Dendritic cell treated with granulocyte-macrophage colony-stimulating factor and Interleukin-4, amounts not matched to agents 40 ng/mL and 50 ng/mL, for 4 days (primary cell): Measurements from ENCODE around the gene SCN4A.
"Not testable (repeated sequence)": the region's sequence is repeated elsewhere in the genome, so short reads cannot be mapped to it uniquely, and the experiment has no call there.

Experiments
- H3K27ac Mint-ChIP-seq: one replicate; pipeline ENCODE4 v1.8.0; 2022; ENCODE audit warnings: mild to moderate bottlenecking, mixed read lengths
- H3K27me3 Mint-ChIP-seq: one replicate; pipeline ENCODE4 v1.8.0; 2022; ENCODE audit warnings: mild to moderate bottlenecking, mixed read lengths
- H3K36me3 Mint-ChIP-seq: one replicate; pipeline ENCODE4 v1.8.0; 2022; ENCODE audit warnings: low read depth, mixed read lengths
- H3K4me1 Mint-ChIP-seq: one replicate; pipeline ENCODE4 v1.8.0; 2022; ENCODE audit warnings: low read depth, mixed read lengths
- H3K4me3 Mint-ChIP-seq: one replicate; pipeline ENCODE4 v1.8.0; 2022; ENCODE audit warnings: mild to moderate bottlenecking, moderate library complexity, mixed read lengths
- H3K9me3 Mint-ChIP-seq: one replicate; pipeline ENCODE4 v1.8.0; 2022; ENCODE audit warnings: mixed read lengths
- intact Hi-C: fragments of 100-400 bp; cut with micrococcal nuclease; formaldehyde crosslinking; loops from one replicate; pipeline ENCODE4 v1.15.0; 2022

Gene SCN4A

DNA sequence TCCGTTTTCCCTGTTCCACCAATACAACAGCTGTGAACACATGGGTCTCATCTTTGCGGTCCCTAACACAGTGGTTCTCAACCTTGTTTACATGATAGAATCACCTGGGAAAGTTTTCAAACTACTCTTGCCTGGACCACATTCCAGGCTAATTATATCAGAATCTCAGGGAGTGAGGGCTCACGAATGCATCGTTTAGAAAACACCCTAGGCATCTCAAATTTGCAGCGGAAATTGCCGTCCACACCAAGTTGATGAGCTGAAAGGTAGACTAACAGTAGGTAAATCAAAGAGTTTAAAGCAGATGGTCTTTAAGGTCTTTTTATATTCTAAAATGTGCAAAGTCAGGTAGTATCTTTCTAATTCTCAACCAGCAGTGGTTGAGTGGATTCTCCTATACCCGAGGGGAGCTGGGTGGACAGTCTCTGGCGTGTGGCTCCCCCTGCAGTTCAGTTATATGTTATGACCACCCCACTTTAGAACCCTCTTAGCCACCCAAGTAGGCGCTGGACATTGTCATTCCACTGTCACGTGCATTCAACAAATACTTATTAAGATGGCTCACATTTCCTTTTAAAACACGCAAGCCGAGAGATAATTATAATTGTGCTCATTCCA, 65.4 kb downstream of the SCN4A start:
- H3K27me3 Mint-ChIP-seq, H3K36me3 Mint-ChIP-seq, H3K9me3 Mint-ChIP-seq, intact Hi-C loops, H3K4me1 Mint-ChIP-seq, H3K27ac Mint-ChIP-seq, H3K4me3 Mint-ChIP-seq: not testable (repeated sequence)

DNA sequence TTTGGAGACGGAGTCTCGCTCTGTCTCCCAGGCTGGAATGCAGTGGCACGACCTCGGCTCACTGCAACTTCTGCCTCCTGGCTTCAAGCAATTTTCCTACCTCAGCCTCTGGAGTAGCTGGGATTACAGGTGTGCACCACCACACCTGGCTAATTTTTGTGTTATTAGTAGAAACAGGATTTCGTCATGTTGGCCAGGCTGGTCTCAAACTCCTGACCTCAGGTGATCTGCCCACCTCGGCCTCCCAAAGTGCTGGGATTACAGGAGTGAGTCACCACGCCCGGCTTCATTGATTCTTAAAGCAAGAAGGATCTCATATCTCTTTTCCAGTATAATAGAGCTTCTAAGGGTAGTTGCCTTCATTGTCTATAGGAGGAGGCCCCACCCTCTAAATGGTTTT, 67.9 kb downstream of the SCN4A start:
- intact Hi-C loops, H3K36me3 Mint-ChIP-seq, H3K27ac Mint-ChIP-seq, H3K9me3 Mint-ChIP-seq, H3K4me3 Mint-ChIP-seq, H3K4me1 Mint-ChIP-seq: not testable (repeated sequence)
- peaks cover 10% of the 10 kb centered on the region for H3K27me3 Mint-ChIP-seq

DNA sequence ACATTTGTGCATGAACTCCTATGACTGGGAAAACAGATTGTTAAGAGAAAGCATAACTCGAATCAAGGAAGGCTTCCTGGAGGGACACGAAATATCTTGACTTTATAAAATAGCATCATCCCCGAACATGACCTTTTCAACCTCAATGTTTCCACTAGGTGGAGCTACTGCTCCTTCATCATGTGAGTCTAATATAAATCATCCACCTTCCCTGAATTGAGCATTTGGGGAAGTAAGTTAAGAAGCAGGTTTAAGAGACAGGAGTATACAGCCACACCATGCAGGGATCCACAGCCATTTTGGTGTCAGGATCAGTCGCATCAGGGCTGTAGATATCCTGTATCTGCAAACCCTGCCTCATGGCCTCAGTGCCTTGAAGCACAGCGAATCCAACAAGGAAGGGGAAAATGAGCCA, 68.9 kb downstream of the SCN4A start:
- H3K9me3 Mint-ChIP-seq, H3K4me1 Mint-ChIP-seq, H3K27ac Mint-ChIP-seq, H3K36me3 Mint-ChIP-seq, H3K4me3 Mint-ChIP-seq, intact Hi-C loops: not testable (repeated sequence)
- peaks cover 12% of the 10 kb centered on the region for H3K27me3 Mint-ChIP-seq

DNA sequence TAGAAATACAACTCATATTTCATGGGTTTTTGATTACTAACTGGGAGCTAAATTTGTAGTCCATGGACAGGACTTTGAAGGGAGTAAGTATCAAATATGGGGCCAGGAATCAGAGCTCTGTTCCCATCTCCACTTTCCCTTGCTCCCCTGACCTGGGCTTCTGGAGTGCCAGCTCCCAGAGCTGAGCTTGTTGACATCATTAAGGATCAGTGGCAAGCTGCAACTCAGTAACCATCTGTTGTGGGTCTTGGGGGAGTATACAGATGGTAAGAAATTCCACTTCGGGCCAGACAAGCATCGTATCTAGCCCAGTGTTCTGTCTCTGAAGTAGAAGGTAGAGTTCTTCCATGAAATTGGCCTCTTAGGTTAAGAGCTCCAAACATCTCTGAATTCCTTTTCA, 70.7 kb downstream of the SCN4A start:
- H3K4me1 Mint-ChIP-seq, H3K27ac Mint-ChIP-seq, H3K9me3 Mint-ChIP-seq, H3K36me3 Mint-ChIP-seq, intact Hi-C loops, H3K4me3 Mint-ChIP-seq: not testable (repeated sequence)
- H3K27me3 Mint-ChIP-seq, result peaks cover 12% of the 10 kb centered on the region

DNA sequence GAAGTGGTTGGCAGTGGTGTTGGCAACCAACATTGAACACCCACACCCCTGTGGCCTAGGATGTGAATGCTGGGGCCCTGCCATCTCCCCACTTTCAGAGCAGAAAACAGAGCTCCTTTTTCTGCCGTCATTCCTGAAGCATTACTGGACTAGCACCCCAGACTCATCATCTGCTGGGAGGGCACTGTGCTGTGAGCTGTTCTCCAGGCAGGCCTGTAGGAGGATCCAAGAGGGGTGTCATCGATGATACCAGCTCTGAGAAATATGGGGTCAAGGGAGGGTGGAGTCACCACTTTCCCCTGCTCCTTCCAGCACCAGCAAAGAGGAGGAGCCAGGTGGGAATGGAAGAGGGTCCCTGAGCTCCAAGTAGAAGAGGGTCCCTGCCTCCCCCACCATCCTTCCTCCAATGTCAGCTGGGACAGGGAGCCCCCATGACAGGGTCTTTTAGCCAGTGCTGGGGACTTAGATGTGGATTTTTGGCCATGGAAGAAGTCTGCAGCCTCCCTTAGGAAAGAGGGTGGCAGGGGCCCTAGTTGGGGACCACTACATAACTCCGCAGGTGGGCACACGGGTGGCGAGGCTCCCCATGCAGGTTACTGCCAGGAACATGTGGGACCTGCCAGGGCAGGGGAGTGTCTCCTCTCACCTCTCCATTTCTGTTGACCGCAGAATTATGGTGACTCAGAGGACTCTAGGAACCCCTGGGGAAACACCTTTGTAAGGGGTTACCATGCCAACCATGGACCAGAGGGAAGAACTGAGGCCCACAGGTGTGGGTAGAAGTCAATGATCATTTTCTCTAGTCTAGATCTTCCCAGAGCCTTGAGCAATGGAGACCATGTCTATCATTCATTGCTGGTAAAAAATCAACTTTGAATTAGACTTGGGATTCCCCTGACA, 73.6 kb downstream of the SCN4A start:
- H3K27me3 Mint-ChIP-seq, result peaks cover 18% of the 10 kb centered on the region
- H3K36me3 Mint-ChIP-seq, H3K9me3 Mint-ChIP-seq, H3K4me1 Mint-ChIP-seq, intact Hi-C loops, H3K27ac Mint-ChIP-seq, H3K4me3 Mint-ChIP-seq: not testable (repeated sequence)

DNA sequence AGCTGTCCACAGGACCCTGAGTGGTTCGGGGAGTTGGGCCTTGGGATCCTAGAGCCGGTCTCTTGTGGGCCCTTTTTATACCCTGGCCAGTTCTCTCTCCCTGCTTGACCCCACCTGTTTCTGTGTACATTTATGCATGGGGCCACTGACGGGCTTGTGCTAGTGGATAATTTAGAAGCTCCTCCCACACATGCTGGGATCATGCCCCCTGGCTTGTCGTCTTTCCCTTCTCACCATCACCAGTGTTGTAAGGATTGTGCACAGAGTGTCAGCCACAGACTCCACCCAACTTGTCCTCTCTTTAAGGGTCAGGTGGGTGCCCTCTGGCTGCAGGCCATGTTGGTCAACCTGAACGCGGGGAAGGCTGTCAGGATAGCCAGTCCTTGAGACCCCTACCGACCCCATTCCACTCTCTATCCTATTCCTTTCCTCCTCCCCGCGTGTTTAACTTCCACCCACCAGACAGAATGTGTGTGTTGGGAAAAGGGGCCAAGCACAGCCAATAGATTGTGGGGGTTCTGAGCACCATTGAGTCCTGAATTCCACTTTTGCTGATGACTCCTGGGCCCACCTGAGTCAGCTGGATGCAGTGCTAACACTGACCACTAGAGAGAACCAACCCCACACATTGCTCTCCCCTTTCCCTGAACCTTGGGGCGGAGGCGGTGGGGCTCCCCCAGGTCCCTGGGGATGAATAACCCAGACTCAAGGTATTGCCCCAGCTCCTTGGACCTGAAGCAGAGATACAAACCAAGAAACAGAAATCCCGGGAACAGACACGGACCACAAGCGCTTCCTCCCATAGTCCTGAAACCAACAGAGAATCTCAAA, 76.0 kb downstream of the SCN4A start, which contains the start of gene CSH1:
Gene CSH1 (minus strand): TSS at position 51 of the 831 bp plus-strand sequence. CDS start 63 bp downstream, outside the sequence.
- H3K4me1 Mint-ChIP-seq, H3K36me3 Mint-ChIP-seq, H3K4me3 Mint-ChIP-seq, H3K9me3 Mint-ChIP-seq, H3K27ac Mint-ChIP-seq, intact Hi-C loops: not testable (repeated sequence)
- peaks cover 18% of the 10 kb centered on the region for H3K27me3 Mint-ChIP-seq

DNA sequence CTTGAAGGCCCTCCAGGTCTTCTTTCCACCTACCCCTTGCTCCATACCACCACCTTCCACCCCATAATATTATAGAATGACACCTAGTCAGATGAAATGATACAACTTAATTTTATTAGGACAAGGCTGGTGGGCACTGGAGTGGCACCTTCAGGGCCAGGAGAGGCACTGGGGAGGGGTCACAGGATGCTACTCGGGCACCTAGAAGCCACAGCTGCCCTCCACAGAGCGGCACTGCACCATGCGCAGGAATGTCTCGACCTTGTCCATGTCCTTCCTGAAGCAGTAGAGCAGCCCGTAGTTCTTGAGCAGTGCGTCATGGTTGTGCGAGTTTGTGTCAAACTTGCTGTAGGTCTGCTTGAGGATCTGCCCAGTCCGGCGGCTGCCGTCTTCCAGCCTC, 77.9 kb downstream of the SCN4A start:
- H3K36me3 Mint-ChIP-seq, H3K9me3 Mint-ChIP-seq, intact Hi-C loops, H3K4me3 Mint-ChIP-seq, H3K27ac Mint-ChIP-seq, H3K27me3 Mint-ChIP-seq, H3K4me1 Mint-ChIP-seq: not testable (repeated sequence)

DNA sequence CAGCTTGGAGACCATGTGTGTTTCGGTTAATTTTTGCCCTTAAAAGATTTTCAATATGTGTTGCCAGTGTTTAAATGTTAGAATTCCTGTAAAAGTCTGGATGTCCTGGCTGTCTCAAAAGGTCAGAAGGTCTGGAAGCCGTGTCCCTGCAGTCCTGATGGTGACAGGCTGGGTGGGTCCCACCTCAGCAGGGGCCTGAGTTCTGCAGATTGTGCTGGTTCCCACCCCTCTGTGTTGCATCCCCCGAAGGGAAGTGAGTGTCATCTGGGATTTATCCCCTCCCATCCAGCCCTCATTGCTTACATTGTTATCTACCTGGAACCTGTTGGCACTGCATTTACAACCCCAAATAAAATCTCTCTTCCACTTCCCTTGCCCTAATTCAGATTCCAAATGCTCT, 78.7 kb downstream of the SCN4A start:
- H3K9me3 Mint-ChIP-seq, result not testable (repeated sequence)

DNA sequence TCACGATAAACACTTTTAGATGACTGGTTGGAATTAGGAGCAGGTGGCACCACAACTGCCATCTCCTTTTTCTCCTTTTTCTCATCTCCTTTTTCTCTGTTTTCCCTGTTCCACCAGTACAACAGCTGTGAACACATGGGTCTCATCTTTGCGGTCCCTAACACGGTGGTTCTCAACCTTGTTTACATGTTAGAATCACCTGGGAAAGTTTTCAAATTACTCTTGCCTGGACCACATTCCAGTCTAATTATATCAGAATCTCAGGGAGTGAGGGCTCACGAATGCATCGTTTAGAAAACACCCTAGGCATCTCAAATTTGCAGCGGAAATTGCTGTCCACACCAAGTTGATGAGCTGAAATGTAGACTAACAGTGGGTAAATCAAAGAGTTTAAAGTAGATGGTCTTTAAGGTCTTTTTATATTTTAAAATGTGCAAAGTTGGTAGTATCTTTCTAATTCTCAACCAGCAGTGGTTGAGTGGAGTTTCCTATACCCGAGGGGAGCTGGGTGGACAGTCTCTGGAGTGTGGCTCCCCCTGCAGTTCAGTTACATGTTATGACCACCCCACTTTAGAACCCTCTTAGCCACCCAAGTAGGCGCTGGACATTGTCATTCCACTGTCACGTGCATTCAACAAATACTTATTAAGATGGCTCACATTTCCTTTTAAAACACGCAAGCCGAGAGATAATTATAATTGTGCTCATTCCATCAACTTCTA, 80.2 kb downstream of the SCN4A start:
- H3K4me3 Mint-ChIP-seq, H3K27me3 Mint-ChIP-seq, H3K36me3 Mint-ChIP-seq, intact Hi-C loops, H3K9me3 Mint-ChIP-seq, H3K27ac Mint-ChIP-seq: not testable (repeated sequence)
- H3K4me1 Mint-ChIP-seq, result peaks cover 11% of the 10 kb centered on the region

More for the DNA sequence above, 78.7 kb downstream of the SCN4A start:
- H3K4me1 Mint-ChIP-seq, H3K4me3 Mint-ChIP-seq, H3K27me3 Mint-ChIP-seq, intact Hi-C loops, H3K27ac Mint-ChIP-seq, H3K36me3 Mint-ChIP-seq: not testable (repeated sequence)

DNA sequence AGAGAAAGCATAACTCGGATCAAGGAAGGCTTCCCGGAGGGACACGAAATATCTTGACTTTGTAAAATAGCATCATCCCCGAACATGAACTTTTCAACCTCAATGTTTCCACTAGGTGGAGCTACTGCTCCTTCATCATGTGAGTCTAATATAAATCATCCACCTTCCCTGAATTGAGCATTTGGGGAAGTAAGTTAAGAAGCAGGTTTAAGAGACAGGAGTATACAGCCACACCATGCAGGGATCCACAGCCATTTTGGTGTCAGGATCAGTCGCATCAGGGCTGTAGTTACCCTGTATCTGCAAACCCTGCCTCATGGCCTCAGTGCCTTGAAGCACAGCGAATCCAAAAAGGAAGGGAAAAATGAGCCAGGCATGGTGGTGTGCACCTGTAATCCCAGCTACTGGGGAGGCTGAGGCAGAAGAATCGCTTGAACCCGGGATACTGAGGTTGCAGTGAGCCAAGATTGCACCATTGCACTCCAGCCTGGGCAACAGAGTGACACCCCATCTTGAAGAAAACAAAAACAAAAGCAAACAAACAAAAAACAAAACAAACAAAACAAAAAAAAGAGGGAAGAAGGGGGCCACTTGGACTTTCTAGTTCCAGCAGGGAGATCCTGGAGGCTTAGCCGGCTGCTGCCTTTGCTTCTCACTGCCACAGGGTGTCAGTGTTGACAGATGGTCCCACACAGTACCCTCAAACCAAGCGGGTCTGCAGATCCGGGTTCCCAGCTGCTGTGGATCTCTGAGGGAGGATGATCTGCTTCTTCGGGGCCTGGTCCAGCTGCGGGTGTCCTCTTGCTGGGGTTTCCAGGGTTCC, 83.5 kb downstream of the SCN4A start:
- Mint-ChIP-seq H3K4me1 (peaks cover 11% of the 10 kb centered on the region), H3K27me3 (peaks cover 12% of the 10 kb centered on the region)
- intact Hi-C loops, H3K9me3 Mint-ChIP-seq, H3K4me3 Mint-ChIP-seq, H3K27ac Mint-ChIP-seq, H3K36me3 Mint-ChIP-seq: not testable (repeated sequence)
